Measurements from ENCODE around the gene MACROD2. TPM values are rescaled to one million over a fixed set of nuclear protein-coding genes. Genes with fewer than 3 reads are reported as not detected.

MACROD2 gene
- polyA plus RNA-seq, 1 donor from 2014 or later: 23.2 TPM

DNA sequence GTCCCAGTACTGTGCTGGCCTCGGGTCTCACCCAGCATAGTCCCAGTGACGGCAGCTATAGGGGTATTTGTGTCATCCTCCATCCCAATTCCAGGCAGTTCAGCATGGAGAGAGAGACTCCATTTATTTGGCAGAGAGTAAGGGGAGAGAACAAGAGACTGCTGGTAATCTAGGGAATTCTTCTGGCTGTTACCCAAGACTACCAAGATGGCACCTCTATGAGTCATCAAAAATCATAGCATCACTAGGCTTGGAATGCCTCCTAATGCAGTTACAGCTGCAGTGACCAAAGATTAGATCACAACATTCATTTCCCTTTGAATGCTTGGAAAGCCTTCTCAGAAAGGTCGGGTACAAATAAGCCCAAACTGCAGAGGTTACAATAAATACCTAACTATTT, 1002.5 kb downstream of the MACROD2 start:
- no peaks in the 10 kb centered on the region for H3F3A ChIP-seq (ENCODE audit: insufficient read depth, low read length, poor library complexity, severe bottlenecking)
- no peak overlapping the region for H2AFZ ChIP-seq (ENCODE audit: low read depth, low read length)
- H3K36me3 ChIP-seq (ENCODE audit: insufficient read depth, low read length): no peaks in the 10 kb centered on the region
- H3K9me2 ChIP-seq (ENCODE audit: insufficient read depth, low read length): no peaks in the 10 kb centered on the region
- peaks cover 4% of the 10 kb centered on the region for H3K9me3 ChIP-seq (ENCODE audit: low read length)
- no peaks in the 10 kb centered on the region for H4K20me1 ChIP-seq (ENCODE audit: insufficient read depth)
- no peak for TF ChIP-seq TAF1 (IDR thresholded peaks at IDR 0.05; ENCODE audit: low read depth)
- TF ChIP-seq, protein P1, sequence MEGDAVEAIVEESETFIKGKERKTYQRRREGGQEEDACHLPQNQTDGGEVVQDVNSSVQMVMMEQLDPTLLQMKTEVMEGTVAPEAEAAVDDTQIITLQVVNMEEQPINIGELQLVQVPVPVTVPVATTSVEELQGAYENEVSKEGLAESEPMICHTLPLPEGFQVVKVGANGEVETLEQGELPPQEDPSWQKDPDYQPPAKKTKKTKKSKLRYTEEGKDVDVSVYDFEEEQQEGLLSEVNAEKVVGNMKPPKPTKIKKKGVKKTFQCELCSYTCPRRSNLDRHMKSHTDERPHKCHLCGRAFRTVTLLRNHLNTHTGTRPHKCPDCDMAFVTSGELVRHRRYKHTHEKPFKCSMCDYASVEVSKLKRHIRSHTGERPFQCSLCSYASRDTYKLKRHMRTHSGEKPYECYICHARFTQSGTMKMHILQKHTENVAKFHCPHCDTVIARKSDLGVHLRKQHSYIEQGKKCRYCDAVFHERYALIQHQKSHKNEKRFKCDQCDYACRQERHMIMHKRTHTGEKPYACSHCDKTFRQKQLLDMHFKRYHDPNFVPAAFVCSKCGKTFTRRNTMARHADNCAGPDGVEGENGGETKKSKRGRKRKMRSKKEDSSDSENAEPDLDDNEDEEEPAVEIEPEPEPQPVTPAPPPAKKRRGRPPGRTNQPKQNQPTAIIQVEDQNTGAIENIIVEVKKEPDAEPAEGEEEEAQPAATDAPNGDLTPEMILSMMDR (IDR thresholded peaks at IDR 0.05; ENCODE audit: poor library complexity, severe bottlenecking): no peak
- TF ChIP-seq, protein P2, sequence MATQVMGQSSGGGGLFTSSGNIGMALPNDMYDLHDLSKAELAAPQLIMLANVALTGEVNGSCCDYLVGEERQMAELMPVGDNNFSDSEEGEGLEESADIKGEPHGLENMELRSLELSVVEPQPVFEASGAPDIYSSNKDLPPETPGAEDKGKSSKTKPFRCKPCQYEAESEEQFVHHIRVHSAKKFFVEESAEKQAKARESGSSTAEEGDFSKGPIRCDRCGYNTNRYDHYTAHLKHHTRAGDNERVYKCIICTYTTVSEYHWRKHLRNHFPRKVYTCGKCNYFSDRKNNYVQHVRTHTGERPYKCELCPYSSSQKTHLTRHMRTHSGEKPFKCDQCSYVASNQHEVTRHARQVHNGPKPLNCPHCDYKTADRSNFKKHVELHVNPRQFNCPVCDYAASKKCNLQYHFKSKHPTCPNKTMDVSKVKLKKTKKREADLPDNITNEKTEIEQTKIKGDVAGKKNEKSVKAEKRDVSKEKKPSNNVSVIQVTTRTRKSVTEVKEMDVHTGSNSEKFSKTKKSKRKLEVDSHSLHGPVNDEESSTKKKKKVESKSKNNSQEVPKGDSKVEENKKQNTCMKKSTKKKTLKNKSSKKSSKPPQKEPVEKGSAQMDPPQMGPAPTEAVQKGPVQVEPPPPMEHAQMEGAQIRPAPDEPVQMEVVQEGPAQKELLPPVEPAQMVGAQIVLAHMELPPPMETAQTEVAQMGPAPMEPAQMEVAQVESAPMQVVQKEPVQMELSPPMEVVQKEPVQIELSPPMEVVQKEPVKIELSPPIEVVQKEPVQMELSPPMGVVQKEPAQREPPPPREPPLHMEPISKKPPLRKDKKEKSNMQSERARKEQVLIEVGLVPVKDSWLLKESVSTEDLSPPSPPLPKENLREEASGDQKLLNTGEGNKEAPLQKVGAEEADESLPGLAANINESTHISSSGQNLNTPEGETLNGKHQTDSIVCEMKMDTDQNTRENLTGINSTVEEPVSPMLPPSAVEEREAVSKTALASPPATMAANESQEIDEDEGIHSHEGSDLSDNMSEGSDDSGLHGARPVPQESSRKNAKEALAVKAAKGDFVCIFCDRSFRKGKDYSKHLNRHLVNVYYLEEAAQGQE (IDR thresholded peaks at IDR 0.05; ENCODE audit: borderline replicate concordance): no peak
- TF ChIP-seq RAD21 (conservative IDR thresholded peaks at IDR 0.05): no peak
- no peak for TF ChIP-seq MXI1 (conservative IDR thresholded peaks at IDR 0.05; ENCODE audit: poor library complexity, severe bottlenecking)
- no peak for TF ChIP-seq SMC3 (conservative IDR thresholded peaks at IDR 0.05; ENCODE audit: poor library complexity)
- TF ChIP-seq EP300 (conservative IDR thresholded peaks at IDR 0.05; ENCODE audit: poor library complexity, severe bottlenecking): no peak
- no peak for TF ChIP-seq EZH2 (IDR thresholded peaks at IDR 0.05; ENCODE audit: borderline replicate concordance, insufficient read depth, low read length, poor library complexity, severe bottlenecking)
- no peak for TF ChIP-seq POLR2AphosphoS5 (IDR thresholded peaks at IDR 0.05)
- no peak overlapping the region for H3K9ac ChIP-seq (ENCODE audit: low read length)
- H3K27ac ChIP-seq (ENCODE audit: low read length): no peak overlapping the region
- H3K27me3 ChIP-seq (ENCODE audit: insufficient read depth, low read depth, low read length): no peaks in the 10 kb centered on the region
- H3K79me2 ChIP-seq (replicated peaks; ENCODE audit: insufficient read depth, low read length): no peaks in the 10 kb centered on the region
- no peak overlapping the region for H3K4me3 ChIP-seq (ENCODE audit: low read length)
- H3K4me2 ChIP-seq (ENCODE audit: low read length): no peak overlapping the region

DNA sequence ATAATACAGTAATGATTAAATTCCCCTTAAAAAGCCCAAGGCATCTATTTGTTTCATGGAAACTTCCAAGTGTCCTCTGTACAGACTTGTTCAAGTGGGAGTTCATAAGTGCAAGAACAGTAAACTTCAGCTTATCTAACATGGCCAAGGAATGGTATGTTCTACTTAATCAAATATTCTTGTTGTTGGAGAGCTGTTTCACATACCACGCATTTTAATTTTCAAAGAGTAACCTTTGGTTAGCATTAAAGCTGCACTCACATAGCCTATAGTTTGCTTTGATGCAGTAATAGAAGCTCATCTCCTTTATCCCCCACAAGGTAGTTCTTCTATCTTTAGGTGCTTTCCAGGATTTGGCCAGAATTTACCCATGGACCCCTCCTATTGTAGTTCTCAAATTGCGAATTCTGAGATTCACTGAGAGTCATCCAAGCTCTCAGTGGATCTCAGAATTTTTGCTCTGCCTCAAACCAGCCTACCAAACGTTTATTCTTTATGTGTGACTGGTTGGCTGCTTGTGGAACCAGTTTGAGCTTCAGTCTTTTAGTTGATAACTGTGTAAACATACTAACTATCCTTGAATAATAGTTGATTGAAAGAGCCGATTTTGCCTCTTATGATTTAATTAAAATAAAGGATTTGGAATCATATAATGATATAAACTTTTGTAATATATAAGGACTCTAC, 1010.1 kb downstream of the MACROD2 start:
- Histone ChIP-seq H3K4me2 (ENCODE audit: low read length) (no peak overlapping the region), H3K27ac (ENCODE audit: low read length) (no peak overlapping the region), H3K9me2 (ENCODE audit: insufficient read depth, low read length) (no peaks in the 10 kb centered on the region), H3K79me2 (replicated peaks; ENCODE audit: insufficient read depth, low read length) (no peaks in the 10 kb centered on the region), H3K4me3 (ENCODE audit: low read length) (no peak overlapping the region), H3K27me3 (ENCODE audit: insufficient read depth, low read depth, low read length) (no peaks in the 10 kb centered on the region), H3K9ac (ENCODE audit: low read length) (no peak overlapping the region), H4K20me1 (ENCODE audit: insufficient read depth) (no peaks in the 10 kb centered on the region), H3K9me3 (ENCODE audit: low read length) (no peaks in the 10 kb centered on the region), H3K36me3 (ENCODE audit: insufficient read depth, low read length) (no peaks in the 10 kb centered on the region), H3F3A (ENCODE audit: insufficient read depth, low read length, poor library complexity, severe bottlenecking) (no peaks in the 10 kb centered on the region), H2AFZ (ENCODE audit: low read depth, low read length) (no peak overlapping the region)
- TF ChIP-seq POLR2AphosphoS5 (IDR thresholded peaks at IDR 0.05) (no peak), MXI1 (conservative IDR thresholded peaks at IDR 0.05; ENCODE audit: poor library complexity, severe bottlenecking) (no peak), TAF1 (IDR thresholded peaks at IDR 0.05; ENCODE audit: low read depth) (no peak), EZH2 (IDR thresholded peaks at IDR 0.05; ENCODE audit: borderline replicate concordance, insufficient read depth, low read length, poor library complexity, severe bottlenecking) (no peak), RAD21 (conservative IDR thresholded peaks at IDR 0.05) (no peak), SMC3 (conservative IDR thresholded peaks at IDR 0.05; ENCODE audit: poor library complexity) (no peak), EP300 (conservative IDR thresholded peaks at IDR 0.05; ENCODE audit: poor library complexity, severe bottlenecking) (no peak)
- TF ChIP-seq, protein P1 (IDR thresholded peaks at IDR 0.05; ENCODE audit: poor library complexity, severe bottlenecking): no peak
- TF ChIP-seq, protein P2 (IDR thresholded peaks at IDR 0.05; ENCODE audit: borderline replicate concordance): no peak
